ENCODE results near the gene NKAIN2.

NKAIN2 gene

DNA sequence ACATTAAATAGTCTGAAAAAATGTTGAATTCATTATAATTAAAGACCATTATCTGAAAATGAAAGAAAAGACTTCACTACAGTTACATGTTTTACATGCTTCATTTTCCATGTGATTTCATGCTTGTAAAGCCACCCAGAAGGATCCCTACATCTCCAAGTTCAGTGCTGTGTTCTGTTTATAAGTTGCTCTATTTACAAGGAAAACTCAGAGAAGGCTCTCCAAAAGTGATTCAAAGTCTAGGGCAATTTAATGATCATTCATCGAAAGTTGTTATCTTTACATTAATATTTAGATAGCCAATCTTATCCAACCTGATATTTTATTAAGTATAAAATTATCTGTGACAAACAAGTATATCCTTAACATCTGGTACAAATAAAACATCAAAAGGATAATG, 663.7 kb downstream of the NKAIN2 start (continued):
- TF ChIP-seq ZNF2 (tag by site-specific recombination; IDR thresholded peaks at IDR 0.05) (no peak), ZBTB26 (tag by site-specific recombination; optimal IDR thresholded peaks at IDR 0.05) (no peak), ZBTB21 (tag by site-specific recombination; IDR thresholded peaks at IDR 0.05) (no peak), ZNF214 (tag by site-specific recombination; IDR thresholded peaks at IDR 0.05; ENCODE audit: borderline replicate concordance) (no peak), ZNF155 (tag by site-specific recombination; IDR thresholded peaks at IDR 0.05) (no peak), GLIS2 (tag by site-specific recombination; IDR thresholded peaks at IDR 0.05) (no peak), ZNF596 (tag by site-specific recombination; IDR thresholded peaks at IDR 0.05) (no peak), ZNF76 (tag by site-specific recombination; IDR thresholded peaks at IDR 0.05; ENCODE audit: borderline replicate concordance, low read depth) (no peak)

- POLR2A ChIA-PET, result no interaction called here
- CTCF ChIA-PET, result no interaction called here
- TF ChIP-seq SCRT2 (tag by site-specific recombination; IDR thresholded peaks at IDR 0.05) (peak; percentile 50; the same call in 1 of the 2 replicates), ZNF626 (tag by site-specific recombination; IDR thresholded peaks at IDR 0.05) (no peak)
- 0 out of 2 replicates have a peak, but pooled peaks cover 2% of the 10 kb centered on the region for H3K4me1 ChIP-seq (ENCODE audit: control insufficient read depth, insufficient read depth, low read length)
- no peaks in the 10 kb centered on the region for H3K9me3 ChIP-seq (ENCODE audit: control insufficient read depth, insufficient read depth, low read depth, low read length)
- H3K36me3 ChIP-seq (ENCODE audit: control insufficient read depth in 2 of 2, insufficient read depth in 1 of 2, low read length in 2 of 2), result no peaks in the 10 kb centered on the region
- no peak overlapping the region for H3K4me3 ChIP-seq (ENCODE audit: low read depth, low read length)
- H3K27ac ChIP-seq (ENCODE audit: extremely low read depth, low read depth, low read length), result no peak overlapping the region
Observed at GRCh38 chr6:124470803-124471202, 667.1 kb downstream of the NKAIN2 start.

GRCh38 chr6:124475176-124475575, 671.5 kb downstream of the NKAIN2 start:
- CTCF ChIA-PET, result interaction anchor here (0.6 to 1.5 kb wide), 3 partner anchors 11 to 327 kb away, joined by 3 to 4 read pairs (median 4); no protein-coding TSS in a partner anchor
- H3K9me3 ChIP-seq (ENCODE audit: control insufficient read depth, insufficient read depth, low read depth, low read length), result no peaks in the 10 kb centered on the region
- no peaks in the 10 kb centered on the region for H3K36me3 ChIP-seq (ENCODE audit: control insufficient read depth in 2 of 2, insufficient read depth in 1 of 2, low read length in 2 of 2)
- H3K4me1 ChIP-seq (ENCODE audit: control insufficient read depth, insufficient read depth, low read length), result peaks cover 11% of the 10 kb centered on the region
- POLR2A ChIA-PET, result no interaction called here
- no peak overlapping the region for H3K27ac ChIP-seq (ENCODE audit: extremely low read depth, low read depth, low read length)
- no peak overlapping the region for H3K4me3 ChIP-seq (ENCODE audit: low read depth, low read length)
- TF ChIP-seq, protein P1, sequence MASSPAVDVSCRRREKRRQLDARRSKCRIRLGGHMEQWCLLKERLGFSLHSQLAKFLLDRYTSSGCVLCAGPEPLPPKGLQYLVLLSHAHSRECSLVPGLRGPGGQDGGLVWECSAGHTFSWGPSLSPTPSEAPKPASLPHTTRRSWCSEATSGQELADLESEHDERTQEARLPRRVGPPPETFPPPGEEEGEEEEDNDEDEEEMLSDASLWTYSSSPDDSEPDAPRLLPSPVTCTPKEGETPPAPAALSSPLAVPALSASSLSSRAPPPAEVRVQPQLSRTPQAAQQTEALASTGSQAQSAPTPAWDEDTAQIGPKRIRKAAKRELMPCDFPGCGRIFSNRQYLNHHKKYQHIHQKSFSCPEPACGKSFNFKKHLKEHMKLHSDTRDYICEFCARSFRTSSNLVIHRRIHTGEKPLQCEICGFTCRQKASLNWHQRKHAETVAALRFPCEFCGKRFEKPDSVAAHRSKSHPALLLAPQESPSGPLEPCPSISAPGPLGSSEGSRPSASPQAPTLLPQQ (tag by site-specific recombination; IDR thresholded peaks at IDR 0.05), result no peak
- TF ChIP-seq ZNF138 (tag by site-specific recombination; IDR thresholded peaks at IDR 0.05; ENCODE audit: borderline replicate concordance) (no peak), ZNF514 (tag by site-specific recombination; IDR thresholded peaks at IDR 0.05) (no peak), ZBTB11 (tag by site-specific recombination; conservative IDR thresholded peaks at IDR 0.05; ENCODE audit: low read depth) (no peak), ZNF558 (tag by site-specific recombination; IDR thresholded peaks at IDR 0.05) (no peak), ZNF571 (tag by site-specific recombination; IDR thresholded peaks at IDR 0.05) (no peak), ZNF10 (tag by site-specific recombination; IDR thresholded peaks at IDR 0.05) (no peak), GLI4 (tag by site-specific recombination; IDR thresholded peaks at IDR 0.05) (no peak), ZNF626 (tag by site-specific recombination; IDR thresholded peaks at IDR 0.05) (no peak), ZNF747 (tag by site-specific recombination; IDR thresholded peaks at IDR 0.05) (no peak), PATZ1 (tag by site-specific recombination; IDR thresholded peaks at IDR 0.05) (no peak)
- TF ChIP-seq, protein P2, sequence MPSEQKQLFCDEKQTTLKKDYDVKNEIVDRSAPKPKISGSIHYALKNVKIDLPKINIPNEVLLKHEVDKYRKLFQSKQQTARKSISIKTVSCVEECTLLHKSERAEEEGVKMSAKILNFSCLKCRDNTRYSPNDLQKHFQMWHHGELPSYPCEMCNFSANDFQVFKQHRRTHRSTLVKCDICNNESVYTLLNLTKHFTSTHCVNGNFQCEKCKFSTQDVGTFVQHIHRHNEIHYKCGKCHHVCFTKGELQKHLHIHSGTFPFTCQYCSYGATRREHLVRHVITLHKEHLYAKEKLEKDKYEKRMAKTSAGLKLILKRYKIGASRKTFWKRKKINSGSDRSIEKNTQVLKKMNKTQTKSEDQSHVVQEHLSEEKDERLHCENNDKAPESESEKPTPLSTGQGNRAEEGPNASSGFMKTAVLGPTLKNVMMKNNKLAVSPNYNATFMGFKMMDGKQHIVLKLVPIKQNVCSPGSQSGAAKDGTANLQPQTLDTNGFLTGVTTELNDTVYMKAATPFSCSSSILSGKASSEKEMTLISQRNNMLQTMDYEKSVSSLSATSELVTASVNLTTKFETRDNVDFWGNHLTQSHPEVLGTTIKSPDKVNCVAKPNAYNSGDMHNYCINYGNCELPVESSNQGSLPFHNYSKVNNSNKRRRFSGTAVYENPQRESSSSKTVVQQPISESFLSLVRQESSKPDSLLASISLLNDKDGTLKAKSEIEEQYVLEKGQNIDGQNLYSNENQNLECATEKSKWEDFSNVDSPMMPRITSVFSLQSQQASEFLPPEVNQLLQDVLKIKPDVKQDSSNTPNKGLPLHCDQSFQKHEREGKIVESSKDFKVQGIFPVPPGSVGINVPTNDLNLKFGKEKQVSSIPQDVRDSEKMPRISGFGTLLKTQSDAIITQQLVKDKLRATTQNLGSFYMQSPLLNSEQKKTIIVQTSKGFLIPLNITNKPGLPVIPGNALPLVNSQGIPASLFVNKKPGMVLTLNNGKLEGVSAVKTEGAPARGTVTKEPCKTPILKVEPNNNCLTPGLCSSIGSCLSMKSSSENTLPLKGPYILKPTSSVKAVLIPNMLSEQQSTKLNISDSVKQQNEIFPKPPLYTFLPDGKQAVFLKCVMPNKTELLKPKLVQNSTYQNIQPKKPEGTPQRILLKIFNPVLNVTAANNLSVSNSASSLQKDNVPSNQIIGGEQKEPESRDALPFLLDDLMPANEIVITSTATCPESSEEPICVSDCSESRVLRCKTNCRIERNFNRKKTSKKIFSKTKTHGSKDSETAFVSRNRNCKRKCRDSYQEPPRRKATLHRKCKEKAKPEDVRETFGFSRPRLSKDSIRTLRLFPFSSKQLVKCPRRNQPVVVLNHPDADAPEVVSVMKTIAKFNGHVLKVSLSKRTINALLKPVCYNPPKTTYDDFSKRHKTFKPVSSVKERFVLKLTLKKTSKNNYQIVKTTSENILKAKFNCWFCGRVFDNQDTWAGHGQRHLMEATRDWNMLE (tag by site-specific recombination; conservative IDR thresholded peaks at IDR 0.05; ENCODE audit: low read depth), result no peak
